ENCODE results near the gene RASGRP3.

DNA sequence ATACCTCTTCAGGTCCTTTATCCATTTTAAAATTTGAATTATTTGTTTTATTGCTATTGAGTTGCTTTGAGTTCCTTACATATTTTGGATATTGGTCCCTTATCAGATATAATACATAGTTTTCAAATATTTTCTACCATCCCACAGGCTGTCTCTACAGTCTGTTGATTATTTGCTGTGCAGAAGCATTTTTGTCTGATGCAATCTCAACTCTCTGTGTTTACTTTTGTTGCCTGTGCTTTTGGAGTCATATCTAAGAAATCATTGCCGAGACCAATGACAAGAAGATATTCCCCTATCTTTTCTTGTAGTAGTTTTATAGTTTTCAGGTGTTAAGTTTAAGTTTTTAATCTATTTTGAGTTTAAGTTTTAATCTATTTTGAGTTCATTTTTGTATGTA is 25.2 kb upstream of the RASGRP3 start:
- TF ChIP-seq POLR2AphosphoS5 (IDR thresholded peaks at IDR 0.05) = no peak
- TF ChIP-seq, protein P1, sequence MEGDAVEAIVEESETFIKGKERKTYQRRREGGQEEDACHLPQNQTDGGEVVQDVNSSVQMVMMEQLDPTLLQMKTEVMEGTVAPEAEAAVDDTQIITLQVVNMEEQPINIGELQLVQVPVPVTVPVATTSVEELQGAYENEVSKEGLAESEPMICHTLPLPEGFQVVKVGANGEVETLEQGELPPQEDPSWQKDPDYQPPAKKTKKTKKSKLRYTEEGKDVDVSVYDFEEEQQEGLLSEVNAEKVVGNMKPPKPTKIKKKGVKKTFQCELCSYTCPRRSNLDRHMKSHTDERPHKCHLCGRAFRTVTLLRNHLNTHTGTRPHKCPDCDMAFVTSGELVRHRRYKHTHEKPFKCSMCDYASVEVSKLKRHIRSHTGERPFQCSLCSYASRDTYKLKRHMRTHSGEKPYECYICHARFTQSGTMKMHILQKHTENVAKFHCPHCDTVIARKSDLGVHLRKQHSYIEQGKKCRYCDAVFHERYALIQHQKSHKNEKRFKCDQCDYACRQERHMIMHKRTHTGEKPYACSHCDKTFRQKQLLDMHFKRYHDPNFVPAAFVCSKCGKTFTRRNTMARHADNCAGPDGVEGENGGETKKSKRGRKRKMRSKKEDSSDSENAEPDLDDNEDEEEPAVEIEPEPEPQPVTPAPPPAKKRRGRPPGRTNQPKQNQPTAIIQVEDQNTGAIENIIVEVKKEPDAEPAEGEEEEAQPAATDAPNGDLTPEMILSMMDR (IDR thresholded peaks at IDR 0.05) = no peak
